Measurements from ENCODE around the gene LRP1B.

- TF ChIP-seq, protein P1, sequence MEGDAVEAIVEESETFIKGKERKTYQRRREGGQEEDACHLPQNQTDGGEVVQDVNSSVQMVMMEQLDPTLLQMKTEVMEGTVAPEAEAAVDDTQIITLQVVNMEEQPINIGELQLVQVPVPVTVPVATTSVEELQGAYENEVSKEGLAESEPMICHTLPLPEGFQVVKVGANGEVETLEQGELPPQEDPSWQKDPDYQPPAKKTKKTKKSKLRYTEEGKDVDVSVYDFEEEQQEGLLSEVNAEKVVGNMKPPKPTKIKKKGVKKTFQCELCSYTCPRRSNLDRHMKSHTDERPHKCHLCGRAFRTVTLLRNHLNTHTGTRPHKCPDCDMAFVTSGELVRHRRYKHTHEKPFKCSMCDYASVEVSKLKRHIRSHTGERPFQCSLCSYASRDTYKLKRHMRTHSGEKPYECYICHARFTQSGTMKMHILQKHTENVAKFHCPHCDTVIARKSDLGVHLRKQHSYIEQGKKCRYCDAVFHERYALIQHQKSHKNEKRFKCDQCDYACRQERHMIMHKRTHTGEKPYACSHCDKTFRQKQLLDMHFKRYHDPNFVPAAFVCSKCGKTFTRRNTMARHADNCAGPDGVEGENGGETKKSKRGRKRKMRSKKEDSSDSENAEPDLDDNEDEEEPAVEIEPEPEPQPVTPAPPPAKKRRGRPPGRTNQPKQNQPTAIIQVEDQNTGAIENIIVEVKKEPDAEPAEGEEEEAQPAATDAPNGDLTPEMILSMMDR (IDR thresholded peaks at IDR 0.05): no peak
- no peak for TF ChIP-seq POLR2A (IDR thresholded peaks at IDR 0.05)
- TF ChIP-seq POLR2AphosphoS5 (IDR thresholded peaks at IDR 0.05): no peak
Measured at GRCh38 chr2:142058149-142058548, 72.7 kb downstream of the LRP1B start.
